Neural progenitor cell (in vitro differentiated cells): ENCODE measurements around the gene PPP2R5D.

Experiments used
- CTCF ChIP-seq: fragments of 200-600 bp; sonication (generic); IDR thresholded peaks from 2 replicates; pipeline ENCODE4 v1.5.1; 2017; ENCODE audit warnings: antibody characterized with exemption, mild to moderate bottlenecking
- EZH2 ChIP-seq: fragments of 200-600 bp; sonication (generic); IDR thresholded peaks from 2 replicates; pipeline ENCODE4 v1.6.1; 2017; ENCODE audit warnings: antibody characterized with exemption, mild to moderate bottlenecking, moderate library complexity

DNA sequence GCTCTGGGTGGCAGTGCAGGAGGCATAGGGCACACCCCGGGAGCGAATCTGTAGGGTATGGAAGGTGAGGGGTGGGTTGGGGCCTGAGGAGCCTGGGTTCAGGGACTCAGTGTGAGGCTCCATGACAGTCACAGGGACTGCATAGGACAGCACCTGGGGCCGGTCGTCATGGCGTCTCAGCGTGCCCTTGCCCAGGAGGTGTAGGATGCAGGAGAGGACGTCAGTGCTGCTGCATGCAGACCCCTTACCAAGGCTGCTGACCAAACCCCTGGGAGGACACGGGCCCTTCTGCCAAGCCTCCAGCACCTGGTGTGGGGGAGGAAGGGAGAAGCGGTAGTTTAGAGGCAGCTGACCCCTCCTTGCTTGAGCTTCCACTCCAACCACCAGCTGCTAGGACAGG, 53.3 kb downstream of the PPP2R5D start:
- TF ChIP-seq EZH2, result no peak
- TF ChIP-seq CTCF, result no peak
